ENCODE results near the gene SOCS2. TPM values are rescaled to one million over a fixed set of nuclear protein-coding genes. Genes with fewer than 3 reads are reported as not detected.

The SOCS2 gene
- total and polyA plus RNA-seq, 2 of the 13 experiments (the other 11 are each of a cell fraction or from before 2014, with no cell fraction given): 0.62 to 1.5 TPM

DNA sequence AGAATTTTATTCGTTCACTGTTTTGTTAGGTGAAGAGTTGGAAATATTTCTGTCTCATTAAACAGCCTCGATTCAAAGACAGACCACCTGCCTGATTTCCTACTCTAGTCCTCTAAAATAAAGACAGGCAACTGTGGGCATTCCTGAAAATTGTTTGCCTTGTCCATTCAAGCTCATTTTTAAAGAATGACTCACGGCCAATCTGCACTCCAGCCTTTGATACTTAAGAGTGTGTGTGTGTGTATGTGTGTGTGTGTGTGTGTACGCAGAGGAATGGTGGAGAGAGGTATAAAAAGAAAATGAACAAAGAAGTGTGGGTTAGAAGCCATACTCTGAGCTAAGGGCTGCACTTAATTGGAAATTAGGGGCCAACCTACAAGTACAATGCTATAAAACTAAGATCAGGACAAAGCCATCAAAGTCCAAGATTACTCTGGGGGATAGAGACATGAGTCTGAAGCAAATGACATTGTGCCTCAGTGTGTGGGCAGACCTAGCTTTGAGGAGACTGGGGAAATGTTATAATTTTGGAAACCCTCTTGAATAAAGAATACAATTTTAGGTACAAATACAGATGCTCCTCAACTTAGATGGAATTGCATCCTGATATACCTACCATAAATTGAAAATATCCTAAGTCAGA is 45.6 kb upstream of the SOCS2 start (continued):
- TF ChIP-seq ZNF142 (CRISPR knock-in tag; IDR thresholded peaks at IDR 0.05): no peak
- TF ChIP-seq ZNF34 (CRISPR knock-in tag; IDR thresholded peaks at IDR 0.05; ENCODE audit: borderline replicate concordance): no peak
- TF ChIP-seq ZNF275 (CRISPR knock-in tag; IDR thresholded peaks at IDR 0.05; ENCODE audit: borderline replicate concordance): no peak
- TF ChIP-seq DNMT1 (CRISPR knock-in tag; IDR thresholded peaks at IDR 0.05): no peak
- TF ChIP-seq ZNF570 (CRISPR knock-in tag; IDR thresholded peaks at IDR 0.05; ENCODE audit: borderline replicate concordance): no peak
- TF ChIP-seq, protein P1, sequence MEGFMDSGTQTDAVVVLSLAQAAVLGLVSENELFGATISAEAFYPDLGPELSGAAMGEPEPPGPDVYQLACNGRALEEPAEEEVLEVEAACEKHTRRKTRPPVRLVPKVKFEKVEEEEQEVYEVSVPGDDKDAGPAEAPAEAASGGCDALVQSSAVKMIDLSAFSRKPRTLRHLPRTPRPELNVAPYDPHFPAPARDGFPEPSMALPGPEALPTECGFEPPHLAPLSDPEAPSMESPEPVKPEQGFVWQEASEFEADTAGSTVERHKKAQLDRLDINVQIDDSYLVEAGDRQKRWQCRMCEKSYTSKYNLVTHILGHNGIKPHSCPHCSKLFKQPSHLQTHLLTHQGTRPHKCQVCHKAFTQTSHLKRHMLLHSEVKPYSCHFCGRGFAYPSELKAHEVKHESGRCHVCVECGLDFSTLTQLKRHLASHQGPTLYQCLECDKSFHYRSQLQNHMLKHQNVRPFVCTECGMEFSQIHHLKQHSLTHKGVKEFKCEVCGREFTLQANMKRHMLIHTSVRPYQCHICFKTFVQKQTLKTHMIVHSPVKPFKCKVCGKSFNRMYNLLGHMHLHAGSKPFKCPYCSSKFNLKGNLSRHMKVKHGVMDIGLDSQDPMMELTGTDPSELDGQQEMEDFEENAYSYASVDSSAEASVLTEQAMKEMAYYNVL (CRISPR knock-in tag; IDR thresholded peaks at IDR 0.05; ENCODE audit: borderline replicate concordance): peak; percentile 62; the same call in 1 of the 2 replicates
- TF ChIP-seq ZNF780A (CRISPR knock-in tag; IDR thresholded peaks at IDR 0.05): no peak
- no peak for TF ChIP-seq SMYD3 (CRISPR knock-in tag; IDR thresholded peaks at IDR 0.05)
- no peak for TF ChIP-seq JARID2 (CRISPR knock-in tag; IDR thresholded peaks at IDR 0.05; ENCODE audit: insufficient replicate concordance)
- TF ChIP-seq MEF2D (CRISPR knock-in tag; IDR thresholded peaks at IDR 0.05): no peak
- no peak for TF ChIP-seq ZSCAN9 (CRISPR knock-in tag; IDR thresholded peaks at IDR 0.05; ENCODE audit: borderline replicate concordance)
- TF ChIP-seq, protein P2, sequence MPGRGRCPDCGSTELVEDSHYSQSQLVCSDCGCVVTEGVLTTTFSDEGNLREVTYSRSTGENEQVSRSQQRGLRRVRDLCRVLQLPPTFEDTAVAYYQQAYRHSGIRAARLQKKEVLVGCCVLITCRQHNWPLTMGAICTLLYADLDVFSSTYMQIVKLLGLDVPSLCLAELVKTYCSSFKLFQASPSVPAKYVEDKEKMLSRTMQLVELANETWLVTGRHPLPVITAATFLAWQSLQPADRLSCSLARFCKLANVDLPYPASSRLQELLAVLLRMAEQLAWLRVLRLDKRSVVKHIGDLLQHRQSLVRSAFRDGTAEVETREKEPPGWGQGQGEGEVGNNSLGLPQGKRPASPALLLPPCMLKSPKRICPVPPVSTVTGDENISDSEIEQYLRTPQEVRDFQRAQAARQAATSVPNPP (CRISPR knock-in tag; IDR thresholded peaks at IDR 0.05): no peak
- no peak for TF ChIP-seq ZNF282 (IDR thresholded peaks at IDR 0.05; ENCODE audit: partially characterized antibody)
- TF ChIP-seq ZNF768 (CRISPR knock-in tag; IDR thresholded peaks at IDR 0.05): no peak
- TF ChIP-seq PRDM10 (CRISPR knock-in tag; IDR thresholded peaks at IDR 0.05; ENCODE audit: low read depth): no peak
